Cardiac fibroblast (primary cell): Measurements from ENCODE around the gene ADM.
A peak's percentile ranks its signal among the peaks of the same experiment; 100 is the strongest.

Source experiments
- DNase-seq, 2 donors: peaks; one replicate each; pipeline versions ENCODE4 v3.0.0 to v3.0.0-alpha.2; 2010; ENCODE audit warnings: low read depth in 2 of 2
- H3K4me3 ChIP-seq, 2 donors: replicated peaks in 1 of 2; 1 replicate in 1 of 2; 2 replicates in 1 of 2; pipeline ENCODE4 v1.5.1; 2011; ENCODE audit warnings: low read depth in 2 of 2, low read length in 2 of 2, mild to moderate bottlenecking in 2 of 2, moderate library complexity in 1 of 2
- CTCF ChIP-seq: IDR thresholded peaks from one replicate; pipeline ENCODE4 v1.5.1; 2011; ENCODE audit warnings: low read depth, mild to moderate bottlenecking, low read length, inconsistent platforms

Gene ADM

GRCh38 chr11:10267821-10268220 lies 37.1 kb upstream of the ADM start:
- TF ChIP-seq CTCF = no peak
- no peak for DNase-seq
- no peak overlapping the region for H3K4me3 ChIP-seq

- H3K4me3 ChIP-seq = no peak overlapping the region
- TF ChIP-seq CTCF = no peak
- peak in 1 of 2 donors; percentile 46 for DNase-seq
Measured at GRCh38 chr11:10268746-10269488, 36.0 kb upstream of the ADM start.

DNA sequence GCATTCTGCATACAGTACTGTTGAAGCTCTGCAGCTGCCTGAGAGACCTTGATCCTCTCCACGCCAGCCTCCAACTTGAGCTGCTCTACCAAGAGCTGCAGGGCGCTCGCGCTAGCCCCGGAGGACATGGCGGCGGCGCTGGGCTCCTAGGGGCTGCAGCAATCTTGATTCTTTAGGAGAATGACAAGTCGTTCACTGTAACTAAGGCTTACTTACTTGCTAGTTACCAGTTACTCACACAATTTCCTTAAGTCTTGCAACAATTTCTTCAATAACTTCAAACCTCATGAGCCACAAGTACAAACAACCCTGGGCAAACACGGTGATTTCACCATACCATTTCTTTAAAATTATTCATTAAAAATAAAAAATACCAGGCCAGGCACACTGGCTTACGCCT lies 32.7 kb upstream of the ADM start:
- DNase-seq = peak in 1 of 2 donors; percentile 35
- no peak overlapping the region for H3K4me3 ChIP-seq
- TF ChIP-seq CTCF = no peak

- no peak overlapping the region for H3K4me3 ChIP-seq
- no peak for DNase-seq
- no peak for TF ChIP-seq CTCF
Measured at GRCh38 chr11:10273738-10274137, 31.1 kb upstream of the ADM start.

- DNase-seq = no peak
- no peak for TF ChIP-seq CTCF
- no peak overlapping the region for H3K4me3 ChIP-seq
Measured at GRCh38 chr11:10274726-10275125, 30.1 kb upstream of the ADM start.

GRCh38 chr11:10275714-10276113 lies 29.2 kb upstream of the ADM start:
- H3K4me3 ChIP-seq = no peak overlapping the region
- peak in 1 of 2 donors; percentile 69 for DNase-seq
- TF ChIP-seq CTCF = no peak

DNA sequence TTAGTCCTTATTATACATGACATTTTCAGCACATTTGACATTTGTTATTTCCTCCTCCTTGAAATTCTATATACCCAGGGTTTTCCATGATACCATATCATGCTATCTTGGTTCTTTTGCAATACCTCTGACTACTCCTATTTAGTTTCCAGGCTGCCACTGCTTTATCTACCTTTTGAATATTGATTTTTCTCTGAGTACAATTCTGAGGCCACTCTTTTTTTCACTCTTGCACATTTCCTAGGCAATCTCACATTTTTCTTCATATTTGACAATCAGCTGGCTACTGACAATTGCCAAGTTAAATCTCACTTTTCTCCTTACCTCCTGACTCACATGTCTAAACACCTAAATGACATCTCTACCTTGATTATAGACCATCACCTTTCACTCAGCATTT lies 22.8 kb upstream of the ADM start:
- no peak for TF ChIP-seq CTCF
- DNase-seq = no peak
- H3K4me3 ChIP-seq = no peak overlapping the region
